ENCODE results near the gene LARGE1.

- TF ChIP-seq CTCF (IDR thresholded peaks at IDR 0.05 in 8 of 11, conservative IDR thresholded peaks at IDR 0.05 in 3 of 11) (no peak), POLR2A (IDR thresholded peaks at IDR 0.05) (no peak)
Observed at GRCh38 chr22:33898121-33898520, 22.2 kb downstream of the LARGE1 start.
